ENCODE measurements around the gene RBM43.

Gene RBM43

DNA sequence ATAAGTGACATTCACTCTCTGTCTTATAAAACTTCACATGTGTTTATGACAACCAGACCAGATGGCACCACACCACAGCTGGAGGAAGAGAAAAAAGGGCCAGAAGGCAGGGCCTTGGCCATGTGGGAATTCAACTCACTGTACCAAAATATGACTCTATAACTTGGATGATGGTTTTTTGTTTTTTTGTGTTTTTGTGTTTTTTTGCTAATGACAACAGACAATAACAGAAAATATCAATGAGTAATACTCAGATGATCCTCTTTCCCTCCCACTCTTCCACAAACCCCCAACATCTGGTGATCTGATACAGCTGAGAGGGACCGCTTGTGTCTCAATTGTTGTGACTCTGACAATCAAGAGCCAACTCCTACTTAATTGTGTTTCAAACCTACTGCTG, 15.4 kb upstream of the RBM43 start:
- Mint-ChIP-seq H3K9me3 (no peaks in the 10 kb centered on the region), H3K4me1 (no peaks in the 10 kb centered on the region)

DNA sequence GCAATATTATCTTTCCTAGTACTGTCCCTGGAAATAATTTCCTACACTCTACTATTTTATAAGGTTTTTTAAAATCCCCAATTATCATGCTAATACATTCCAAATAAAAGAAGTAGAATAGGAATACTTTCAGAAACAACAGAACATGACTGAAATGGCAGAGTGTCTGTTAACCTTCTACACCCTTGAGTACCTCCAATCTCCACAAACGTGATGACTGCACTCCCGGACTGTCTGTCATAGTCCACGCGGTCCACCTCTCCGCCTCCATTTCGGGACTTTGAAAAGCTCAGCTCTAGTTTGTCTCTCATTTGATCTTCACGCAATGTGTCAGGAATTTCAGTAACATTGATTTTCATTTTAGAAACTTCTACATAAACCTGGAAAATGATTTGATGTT, 13.6 kb upstream of the RBM43 start:
- TF ChIP-seq, protein P1, sequence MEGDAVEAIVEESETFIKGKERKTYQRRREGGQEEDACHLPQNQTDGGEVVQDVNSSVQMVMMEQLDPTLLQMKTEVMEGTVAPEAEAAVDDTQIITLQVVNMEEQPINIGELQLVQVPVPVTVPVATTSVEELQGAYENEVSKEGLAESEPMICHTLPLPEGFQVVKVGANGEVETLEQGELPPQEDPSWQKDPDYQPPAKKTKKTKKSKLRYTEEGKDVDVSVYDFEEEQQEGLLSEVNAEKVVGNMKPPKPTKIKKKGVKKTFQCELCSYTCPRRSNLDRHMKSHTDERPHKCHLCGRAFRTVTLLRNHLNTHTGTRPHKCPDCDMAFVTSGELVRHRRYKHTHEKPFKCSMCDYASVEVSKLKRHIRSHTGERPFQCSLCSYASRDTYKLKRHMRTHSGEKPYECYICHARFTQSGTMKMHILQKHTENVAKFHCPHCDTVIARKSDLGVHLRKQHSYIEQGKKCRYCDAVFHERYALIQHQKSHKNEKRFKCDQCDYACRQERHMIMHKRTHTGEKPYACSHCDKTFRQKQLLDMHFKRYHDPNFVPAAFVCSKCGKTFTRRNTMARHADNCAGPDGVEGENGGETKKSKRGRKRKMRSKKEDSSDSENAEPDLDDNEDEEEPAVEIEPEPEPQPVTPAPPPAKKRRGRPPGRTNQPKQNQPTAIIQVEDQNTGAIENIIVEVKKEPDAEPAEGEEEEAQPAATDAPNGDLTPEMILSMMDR (IDR thresholded peaks at IDR 0.05; ENCODE audit: unreplicated experiment in 3 of 3) = no peak
- Mint-ChIP-seq H3K9me3 (no peaks in the 10 kb centered on the region), H3K36me3 (ENCODE audit: low read depth) (no peaks in the 10 kb centered on the region), H3K4me3 (no peak overlapping the region), H3K4me1 (no peaks in the 10 kb centered on the region), H3K27ac (no peak overlapping the region), H3K27me3 (ENCODE audit: low read depth) (no peaks in the 10 kb centered on the region)

More for the DNA sequence above, 15.4 kb upstream of the RBM43 start:
- H3K27ac Mint-ChIP-seq = no peak overlapping the region
- H3K36me3 Mint-ChIP-seq (ENCODE audit: low read depth) = no peaks in the 10 kb centered on the region
- H3K4me3 Mint-ChIP-seq = no peak overlapping the region
- no peaks in the 10 kb centered on the region for H3K27me3 Mint-ChIP-seq (ENCODE audit: low read depth)
- TF ChIP-seq, protein P1 (IDR thresholded peaks at IDR 0.05; ENCODE audit: unreplicated experiment in 3 of 3) = no peak

DNA sequence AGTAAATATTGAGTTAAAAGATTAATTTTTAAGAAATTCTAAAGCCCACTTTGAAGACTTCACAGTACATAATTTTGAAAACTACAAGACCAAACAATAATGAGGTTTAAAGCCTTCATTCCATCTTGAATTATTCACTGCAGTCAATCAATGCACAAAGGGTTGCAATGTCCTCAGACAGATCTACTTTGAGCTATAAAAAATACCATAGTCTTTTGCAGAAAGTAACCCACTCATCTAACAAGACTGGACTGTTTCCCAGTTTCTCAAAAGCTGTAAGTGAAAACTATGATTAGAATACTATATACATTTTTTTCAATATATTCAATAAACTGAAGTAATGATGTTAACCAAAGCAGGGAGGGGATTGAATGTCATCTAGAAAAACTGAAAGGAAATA, 10.2 kb upstream of the RBM43 start:
- H3K27me3 Mint-ChIP-seq (ENCODE audit: low read depth) = no peaks in the 10 kb centered on the region

DNA sequence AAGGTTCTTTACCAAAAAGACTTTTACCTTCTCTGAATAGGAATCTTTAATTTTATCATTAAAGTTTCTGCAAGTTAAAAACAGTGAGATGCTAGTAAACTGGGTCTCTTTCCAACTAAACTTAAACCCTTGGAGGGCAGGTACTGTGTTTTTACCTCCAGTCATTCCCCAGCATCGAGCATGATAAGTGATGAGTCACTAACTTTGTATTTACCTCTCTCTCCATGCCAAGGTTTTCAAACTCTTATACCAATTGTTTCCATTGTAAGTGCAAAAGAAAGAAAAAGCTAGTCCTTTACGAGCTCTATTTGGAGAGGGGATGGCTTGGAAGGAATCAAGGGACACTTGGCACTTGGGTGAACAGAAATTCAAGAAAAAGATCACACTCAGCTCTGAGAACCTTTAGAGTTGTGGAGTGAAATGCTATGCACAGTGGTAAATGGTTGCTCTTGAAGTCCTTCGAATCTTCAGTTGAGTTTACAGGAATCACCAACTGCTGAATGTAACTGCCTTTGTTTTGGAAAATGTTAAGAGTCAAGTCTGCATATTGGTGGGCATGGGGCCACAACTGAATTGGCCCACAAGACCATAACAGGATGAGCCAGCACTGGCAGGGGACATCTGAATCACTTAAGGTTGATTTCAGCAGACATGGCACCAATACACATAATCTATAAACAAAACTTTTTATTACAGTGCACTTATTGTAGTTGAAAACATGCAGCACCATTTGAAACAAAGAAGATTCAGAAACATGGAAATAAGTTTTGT, 8.3 kb upstream of the RBM43 start:
- Mint-ChIP-seq H3K27ac (no peak overlapping the region), H3K27me3 (ENCODE audit: low read depth) (no peaks in the 10 kb centered on the region), H3K4me3 (no peak overlapping the region), H3K4me1 (no peaks in the 10 kb centered on the region), H3K9me3 (peaks cover 2% of the 10 kb centered on the region), H3K36me3 (ENCODE audit: low read depth) (no peaks in the 10 kb centered on the region)
- TF ChIP-seq, protein P1 (IDR thresholded peaks at IDR 0.05; ENCODE audit: unreplicated experiment in 3 of 3) = no peak

More for the DNA sequence above, 10.2 kb upstream of the RBM43 start:
- Mint-ChIP-seq H3K4me3 (no peak overlapping the region), H3K36me3 (ENCODE audit: low read depth) (no peaks in the 10 kb centered on the region), H3K4me1 (no peaks in the 10 kb centered on the region), H3K9me3 (peaks cover 2% of the 10 kb centered on the region), H3K27ac (no peak overlapping the region)
- TF ChIP-seq, protein P1 (IDR thresholded peaks at IDR 0.05; ENCODE audit: unreplicated experiment in 3 of 3) = no peak

DNA sequence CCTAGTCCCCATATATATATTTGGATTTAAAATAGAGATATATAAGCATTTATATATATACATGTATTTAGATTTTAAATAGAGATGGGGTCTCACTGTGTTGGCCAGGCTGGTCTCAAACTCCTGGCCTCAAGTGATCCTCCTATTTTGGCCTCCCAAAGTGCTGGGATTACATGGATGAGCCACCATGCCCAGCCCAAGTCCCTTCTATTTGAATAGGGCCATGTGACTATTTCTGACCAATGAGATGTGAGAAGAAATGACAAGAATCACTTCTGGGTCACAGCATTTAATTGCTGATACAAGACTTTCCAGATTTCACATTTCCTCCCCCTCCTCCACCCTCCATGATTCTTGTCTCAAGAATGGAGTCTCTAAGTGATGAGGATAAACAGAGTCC, 6.4 kb upstream of the RBM43 start:
- Mint-ChIP-seq H3K27ac (no peak overlapping the region), H3K4me1 (no peaks in the 10 kb centered on the region), H3K9me3 (peaks cover 2% of the 10 kb centered on the region), H3K4me3 (no peak overlapping the region), H3K36me3 (ENCODE audit: low read depth) (no peaks in the 10 kb centered on the region), H3K27me3 (ENCODE audit: low read depth) (peaks cover 3% of the 10 kb centered on the region)
- TF ChIP-seq, protein P1 (IDR thresholded peaks at IDR 0.05; ENCODE audit: unreplicated experiment in 3 of 3) = no peak

DNA sequence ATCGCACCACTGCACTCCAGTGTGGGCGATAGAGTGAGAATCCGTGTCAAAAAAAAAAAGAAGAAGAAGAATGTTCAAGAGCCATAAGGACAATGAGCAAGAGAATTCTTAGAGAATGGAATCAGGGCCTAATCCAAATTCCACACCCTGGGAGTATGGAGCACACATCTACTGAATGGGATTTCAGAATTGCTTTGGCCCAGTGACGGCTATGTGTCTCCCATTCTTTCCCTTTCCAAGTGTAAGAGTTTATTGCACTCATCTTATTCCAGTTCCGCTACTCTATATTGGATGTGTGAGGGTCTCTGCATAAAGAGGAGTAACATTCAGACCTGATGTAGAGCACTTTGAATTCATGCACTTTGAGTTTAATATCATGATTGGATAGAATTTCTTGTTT, 5.9 kb upstream of the RBM43 start:
- TF ChIP-seq, protein P1 (IDR thresholded peaks at IDR 0.05; ENCODE audit: unreplicated experiment in 3 of 3) = no peak
- peaks cover 6% of the 10 kb centered on the region for H3K27me3 Mint-ChIP-seq (ENCODE audit: low read depth)
- H3K36me3 Mint-ChIP-seq (ENCODE audit: low read depth) = no peaks in the 10 kb centered on the region
- H3K4me3 Mint-ChIP-seq = no peak overlapping the region
- no peak overlapping the region for H3K27ac Mint-ChIP-seq
- no peaks in the 10 kb centered on the region for H3K4me1 Mint-ChIP-seq
- H3K9me3 Mint-ChIP-seq = peaks cover 2% of the 10 kb centered on the region

Data from nephron (organoid).